C4-2B (cell line): ENCODE data around the gene PLIN1.

Experiments
- H3K27ac ChIP-seq: fragments of 450-650 bp; 2 replicates; pipeline ENCODE4 v1.5.1; 2017
- CTCF ChIP-seq: fragments of 450-650 bp; conservative IDR thresholded peaks from 2 replicates; pipeline ENCODE4 v1.5.1; 2017; ENCODE audit warnings: mild to moderate bottlenecking
- ZFX ChIP-seq: fragments of 450-650 bp; IDR thresholded peaks from 2 replicates; pipeline ENCODE4 v1.6.1; 2017

The PLIN1 gene

GRCh38 chr15:89630974-89631901 lies 47.9 kb downstream of the PLIN1 start:
- no peak overlapping the region for H3K27ac ChIP-seq
- TF ChIP-seq CTCF (no peak), ZFX (no peak)

- TF ChIP-seq CTCF: no peak
- no peak for TF ChIP-seq ZFX
- H3K27ac ChIP-seq: no peak overlapping the region
These were observed 48.9 kb downstream of the PLIN1 start for GRCh38 chr15:89630260-89630659.

GRCh38 chr15:89629829-89630228 lies 49.3 kb downstream of the PLIN1 start:
- H3K27ac ChIP-seq: no peak overlapping the region
- no peak for TF ChIP-seq CTCF
- no peak for TF ChIP-seq ZFX

GRCh38 chr15:89628806-89629715 lies 50.1 kb downstream of the PLIN1 start:
- TF ChIP-seq CTCF: no peak
- TF ChIP-seq ZFX: no peak
- no peak overlapping the region for H3K27ac ChIP-seq

- TF ChIP-seq ZFX (no peak), CTCF (no peak)
These were observed 50.9 kb downstream of the PLIN1 start for GRCh38 chr15:89628301-89628700.

GRCh38 chr15:89627256-89627970 lies 51.8 kb downstream of the PLIN1 start:
- TF ChIP-seq ZFX (no peak), CTCF (no peak)
- no peak overlapping the region for H3K27ac ChIP-seq

More at GRCh38 chr15:89628301-89628700, 50.9 kb downstream of the PLIN1 start:
- no peak overlapping the region for H3K27ac ChIP-seq
